CD8-positive, alpha-beta memory T cell (primary cell): ENCODE results near the gene FGD5. TPM values are rescaled to one million over a fixed set of nuclear protein-coding genes. Genes with fewer than 3 reads are reported as not detected.

Source experiments
- CTCF ChIA-PET: fragments of 350-600 bp; sonication (Branson Sonifier 250); formaldehyde crosslinking; loops from one replicate; lab custom pipeline; 2021; ENCODE audit warnings: antibody characterized with exemption; lab: Charles Lee
- POLR2A ChIA-PET: fragments of 350-600 bp; sonication (Branson Sonifier 250); formaldehyde crosslinking; loops from one replicate; lab custom pipeline; 2021; ENCODE audit warnings: antibody characterized with exemption; lab: Charles Lee
- DNase-seq, 5 donors: peaks; one replicate each; pipeline versions ENCODE4 v3.0.0 to v3.0.0-alpha.2; 2020 to 2022; ENCODE audit warnings: mixed read lengths in 1 of 5
- H3K27ac ChIP-seq: one replicate; pipeline ENCODE4 v1.7.0; 2013; ENCODE audit warnings: low read depth, mild to moderate bottlenecking, low read length, moderate library complexity
- H3K27me3 ChIP-seq: 2 replicates; pipeline ENCODE4 v1.7.0; 2013; ENCODE audit warnings: low read length, mild to moderate bottlenecking; ENCODE audit not compliant: insufficient read depth, poor library complexity, severe bottlenecking
- H3K36me3 ChIP-seq: 2 replicates; pipeline ENCODE4 v1.7.0; 2013; ENCODE audit warnings: mild to moderate bottlenecking, low read length, moderate library complexity; ENCODE audit not compliant: insufficient read depth
- H3K4me1 ChIP-seq: 2 replicates; pipeline ENCODE4 v1.7.0; 2013; ENCODE audit warnings: mild to moderate bottlenecking, low read length, moderate library complexity; ENCODE audit not compliant: insufficient read depth
- H3K4me3 ChIP-seq: 2 replicates; pipeline ENCODE4 v1.7.0; 2013; ENCODE audit warnings: mild to moderate bottlenecking, low read length
- H3K9me3 ChIP-seq: 2 replicates; pipeline ENCODE4 v1.7.0; 2013; ENCODE audit warnings: mild to moderate bottlenecking, low read length
- H3K27ac Mint-ChIP-seq, 8 donors: one replicate each; pipeline ENCODE4 v1.8.0; 2020 to 2021; ENCODE audit warnings: mixed read lengths in 8 of 8, mild to moderate bottlenecking in 6 of 8, inconsistent platforms in 3 of 8, moderate library complexity in 3 of 8
- H3K27me3 Mint-ChIP-seq, 2 donors: one replicate each; pipeline ENCODE4 v1.8.0; 2020 to 2021; ENCODE audit warnings: mixed read lengths in 2 of 2, mild to moderate bottlenecking in 1 of 2, moderate library complexity in 1 of 2
- H3K36me3 Mint-ChIP-seq, 3 donors: one replicate each; pipeline ENCODE4 v1.8.0; 2020 to 2021; ENCODE audit warnings: mixed read lengths in 3 of 3, inconsistent platforms in 1 of 3, mild to moderate bottlenecking in 1 of 3
- H3K4me1 Mint-ChIP-seq, 3 donors: one replicate each; pipeline ENCODE4 v1.8.0; 2020 to 2021; ENCODE audit warnings: mixed read lengths in 3 of 3, inconsistent platforms in 1 of 3, mild to moderate bottlenecking in 1 of 3
- H3K4me3 Mint-ChIP-seq, 7 donors: one replicate each; pipeline ENCODE4 v1.8.0; 2020 to 2021; ENCODE audit warnings: mixed read lengths in 7 of 7, mild to moderate bottlenecking in 6 of 7, moderate library complexity in 4 of 7, inconsistent platforms in 2 of 7
- H3K9me3 Mint-ChIP-seq, 5 donors: one replicate each; pipeline ENCODE4 v1.8.0; 2020 to 2022; ENCODE audit warnings: mixed read lengths in 5 of 5, mild to moderate bottlenecking in 3 of 5, moderate library complexity in 2 of 5, inconsistent platforms in 1 of 5
- polyA plus RNA-seq: library from polyadenylated mRNA; unstranded; fragments of 300-500 nt; fragmentation: Illumina TruSeq; gene quantifications from one replicate; pipeline ENCODE4 v1.2.3, GENCODE V29; 2021
- total RNA-seq, 2 experiments: library from RNA; stranded (reverse); gene quantifications; one replicate each; pipeline ENCODE4 v1.2.3, GENCODE V29; 2021

FGD5 gene
- total and polyA plus RNA-seq, 3 experiments from 2014 or later: not detected

DNA sequence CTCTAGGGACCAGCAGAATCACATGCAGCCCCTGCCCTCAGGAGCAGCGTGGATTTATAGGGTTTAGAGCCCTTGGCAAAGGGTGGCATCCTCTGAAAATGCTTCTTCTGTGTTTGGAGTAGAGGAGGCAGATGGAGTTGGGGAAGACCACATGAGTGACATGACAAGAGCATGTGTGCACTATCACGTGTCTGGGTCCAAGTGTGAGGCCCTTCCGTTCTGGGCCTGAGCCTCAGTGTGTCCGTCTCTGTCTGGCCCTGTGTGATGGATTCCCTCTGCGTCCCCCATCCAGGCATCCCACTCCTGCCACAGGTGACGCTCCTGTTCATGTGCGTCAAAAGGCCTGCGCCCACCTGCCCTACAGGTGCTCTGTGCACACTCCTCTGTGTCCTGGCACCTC is 30.1 kb downstream of the FGD5 start:
- CTCF ChIA-PET: no interaction called here

DNA sequence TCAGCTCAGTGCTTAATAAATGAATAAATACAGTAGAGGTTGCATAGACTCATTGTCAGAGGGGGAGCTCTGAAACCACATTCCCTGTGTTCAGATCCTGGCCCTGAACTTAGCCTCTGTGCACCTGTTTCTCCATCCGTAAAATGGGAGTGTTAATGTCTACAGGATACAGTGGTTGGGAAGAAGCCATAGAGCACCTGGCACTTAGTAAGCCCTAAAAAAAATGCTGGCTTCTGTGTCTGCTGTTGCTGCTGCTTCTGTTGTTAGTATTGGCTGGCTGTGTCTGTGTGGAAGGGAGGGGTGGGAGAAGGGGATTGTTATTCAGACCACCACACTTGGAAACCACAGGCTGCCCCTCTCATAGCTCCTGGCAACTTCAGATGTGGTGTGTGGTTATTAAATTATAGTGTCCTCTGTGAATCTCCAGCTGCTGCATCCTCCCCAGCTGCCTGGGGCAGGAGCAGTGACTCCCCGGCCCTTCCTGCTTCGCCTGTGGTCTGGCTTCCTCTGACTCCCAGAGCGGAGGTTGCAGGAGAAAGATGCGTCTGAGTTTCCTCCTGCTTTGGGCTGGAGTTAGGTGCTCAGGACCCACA is 31.0 kb downstream of the FGD5 start:
- Histone ChIP-seq H3K9me3 (no peaks in the 10 kb centered on the region), H3K4me1 (no peaks in the 10 kb centered on the region), H3K27me3 (no peaks in the 10 kb centered on the region), H3K36me3 (no peaks in the 10 kb centered on the region), H3K4me3 (no peak overlapping the region), H3K27ac (no peak overlapping the region)
- no peak overlapping the region for H3K27ac Mint-ChIP-seq
- H3K4me3 Mint-ChIP-seq: no peak overlapping the region
- ChIA-PET CTCF (no interaction called here), POLR2A (no interaction called here)
- peaks cover 13 to 16% of the 10 kb centered on the region in 2 donors for H3K27me3 Mint-ChIP-seq
- no peaks in the 10 kb centered on the region for H3K36me3 Mint-ChIP-seq
- DNase-seq: no peak
- H3K9me3 Mint-ChIP-seq: peaks cover 0 to 5% (median 3%) of the 10 kb centered on the region in 5 donors
- H3K4me1 Mint-ChIP-seq: peaks cover 0 to 14% (median 4%) of the 10 kb centered on the region in 3 donors

More for the DNA sequence above, 30.1 kb downstream of the FGD5 start:
- Histone ChIP-seq H3K4me3 (no peak overlapping the region), H3K36me3 (no peaks in the 10 kb centered on the region), H3K27ac (no peak overlapping the region), H3K27me3 (no peaks in the 10 kb centered on the region), H3K4me1 (no peaks in the 10 kb centered on the region), H3K9me3 (no peaks in the 10 kb centered on the region)
- POLR2A ChIA-PET: no interaction called here
- Mint-ChIP-seq H3K27ac (no peak overlapping the region), H3K36me3 (no peaks in the 10 kb centered on the region), H3K27me3 (peaks cover 15 to 18% of the 10 kb centered on the region in 2 donors), H3K4me1 (peaks cover 0 to 14% (median 4%) of the 10 kb centered on the region in 3 donors), H3K9me3 (peaks cover 0 to 5% (median 3%) of the 10 kb centered on the region in 5 donors), H3K4me3 (no peak overlapping the region)
- DNase-seq: no peak

DNA sequence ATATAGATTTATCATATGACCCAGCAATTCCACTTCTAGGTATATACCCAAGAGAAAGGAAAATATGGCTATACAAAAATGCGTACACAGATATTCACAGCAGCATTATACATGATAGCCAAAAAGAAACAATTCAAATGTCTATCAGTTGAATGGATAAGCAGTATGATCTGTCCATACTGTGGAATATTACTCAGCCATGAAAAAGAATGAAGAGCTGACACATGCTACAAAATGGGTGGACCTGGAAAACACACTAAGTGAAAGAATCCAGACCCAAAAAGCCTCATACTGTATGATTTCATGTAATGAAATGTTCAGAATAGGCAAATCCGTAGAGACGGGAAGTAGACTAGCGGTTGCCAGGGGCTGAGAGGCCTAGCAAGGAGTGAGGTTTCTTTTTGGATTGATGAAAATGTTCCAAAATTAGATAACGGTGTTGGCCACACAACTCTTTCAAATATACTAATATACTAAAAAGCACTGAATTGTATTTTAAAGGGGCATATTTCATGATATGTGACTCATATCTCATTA is 33.4 kb downstream of the FGD5 start:
- ChIA-PET POLR2A (no interaction called here), CTCF (no interaction called here)
- no peak overlapping the region for H3K27ac Mint-ChIP-seq
- H3K36me3 Mint-ChIP-seq: no peaks in the 10 kb centered on the region
- Histone ChIP-seq H3K27ac (no peak overlapping the region), H3K36me3 (no peaks in the 10 kb centered on the region), H3K9me3 (no peaks in the 10 kb centered on the region), H3K4me3 (no peak overlapping the region), H3K27me3 (no peaks in the 10 kb centered on the region), H3K4me1 (no peaks in the 10 kb centered on the region)
- DNase-seq: no peak
- H3K4me1 Mint-ChIP-seq: peaks cover 0 to 14% (median 4%) of the 10 kb centered on the region in 3 donors
- H3K4me3 Mint-ChIP-seq: no peak overlapping the region
- peaks cover 11 to 34% of the 10 kb centered on the region in 2 donors for H3K27me3 Mint-ChIP-seq
- H3K9me3 Mint-ChIP-seq: peaks cover 0 to 7% (median 3%) of the 10 kb centered on the region in 5 donors

DNA sequence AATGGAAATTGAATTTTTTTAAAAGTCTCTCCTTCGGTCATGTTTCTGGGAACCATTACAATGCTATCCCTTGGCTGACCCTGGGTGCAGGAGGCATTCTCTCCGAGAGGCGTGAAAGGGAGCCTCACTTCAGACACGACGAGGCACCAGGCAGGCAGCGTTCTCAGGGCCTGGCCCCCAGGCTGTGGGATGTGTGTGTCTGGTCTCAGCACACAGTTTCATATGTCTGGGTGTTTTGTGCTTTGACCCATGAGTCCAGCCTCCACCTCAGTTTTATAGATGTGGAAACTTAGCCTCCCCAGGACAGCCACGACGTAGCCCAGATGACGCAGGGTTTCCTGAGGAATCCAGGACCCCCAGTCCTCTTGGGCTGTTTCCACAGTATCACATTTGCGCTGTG is 34.0 kb downstream of the FGD5 start:
- H3K9me3 ChIP-seq: no peaks in the 10 kb centered on the region
- no peaks in the 10 kb centered on the region for H3K36me3 ChIP-seq
- H3K27ac ChIP-seq: no peak overlapping the region
- H3K4me3 ChIP-seq: no peak overlapping the region
- no peaks in the 10 kb centered on the region for H3K27me3 ChIP-seq
- no peaks in the 10 kb centered on the region for H3K4me1 ChIP-seq
- Mint-ChIP-seq H3K4me3 (no peak overlapping the region), H3K36me3 (no peaks in the 10 kb centered on the region), H3K4me1 (peaks cover 0 to 10% (median 4%) of the 10 kb centered on the region in 3 donors), H3K27ac (no peak overlapping the region), H3K27me3 (peaks cover 9 to 36% of the 10 kb centered on the region in 2 donors), H3K9me3 (peaks cover 0 to 7% (median 3%) of the 10 kb centered on the region in 5 donors)
- ChIA-PET CTCF (no interaction called here), POLR2A (no interaction called here)
- DNase-seq: no peak

DNA sequence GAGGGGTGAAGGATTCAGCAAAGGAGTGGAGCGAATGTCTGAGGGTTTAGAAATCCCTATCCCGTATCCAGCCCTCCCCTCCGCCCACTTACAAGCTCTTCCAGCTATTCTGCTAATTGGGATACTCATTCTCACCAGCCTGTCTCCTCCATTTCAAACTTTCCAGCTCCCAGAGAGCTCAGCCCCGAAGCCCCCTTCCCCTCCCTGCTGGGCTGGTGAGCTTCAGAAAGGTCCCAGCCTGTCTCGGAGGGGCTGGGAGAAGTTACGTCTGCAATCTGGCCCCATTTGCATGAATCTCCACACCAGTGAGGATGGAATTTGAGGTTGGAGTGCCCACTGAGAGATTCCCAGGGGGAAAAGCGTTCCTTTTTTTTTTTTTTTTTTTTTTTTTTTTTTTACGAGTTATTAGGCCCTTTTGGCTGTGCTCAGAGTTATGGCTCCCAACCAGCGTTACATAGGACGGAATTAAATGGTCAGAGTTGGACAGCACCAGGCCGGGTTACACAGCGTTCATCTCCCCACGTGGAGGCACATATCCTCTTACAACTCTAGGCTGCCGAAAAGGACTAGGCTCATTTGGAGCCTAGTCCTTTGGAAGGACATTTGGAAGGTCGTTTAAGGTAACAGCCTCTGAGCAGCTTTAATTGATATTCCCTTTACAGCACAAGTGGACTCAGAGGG is 34.6 kb downstream of the FGD5 start:
- H3K36me3 ChIP-seq: no peaks in the 10 kb centered on the region
- H3K9me3 ChIP-seq: no peaks in the 10 kb centered on the region
- Mint-ChIP-seq H3K4me1 (peaks cover 0 to 3% (median 0%) of the 10 kb centered on the region in 3 donors), H3K27ac (no peak overlapping the region), H3K36me3 (no peaks in the 10 kb centered on the region), H3K27me3 (peaks cover 5 to 43% of the 10 kb centered on the region in 2 donors), H3K9me3 (peaks cover 0 to 7% (median 3%) of the 10 kb centered on the region in 5 donors), H3K4me3 (no peak overlapping the region)
- no peaks in the 10 kb centered on the region for H3K27me3 ChIP-seq
- DNase-seq: no peak
- H3K4me3 ChIP-seq: no peak overlapping the region
- no peak overlapping the region for H3K27ac ChIP-seq
- POLR2A ChIA-PET: no interaction called here
- CTCF ChIA-PET: no interaction called here
- H3K4me1 ChIP-seq: no peaks in the 10 kb centered on the region

DNA sequence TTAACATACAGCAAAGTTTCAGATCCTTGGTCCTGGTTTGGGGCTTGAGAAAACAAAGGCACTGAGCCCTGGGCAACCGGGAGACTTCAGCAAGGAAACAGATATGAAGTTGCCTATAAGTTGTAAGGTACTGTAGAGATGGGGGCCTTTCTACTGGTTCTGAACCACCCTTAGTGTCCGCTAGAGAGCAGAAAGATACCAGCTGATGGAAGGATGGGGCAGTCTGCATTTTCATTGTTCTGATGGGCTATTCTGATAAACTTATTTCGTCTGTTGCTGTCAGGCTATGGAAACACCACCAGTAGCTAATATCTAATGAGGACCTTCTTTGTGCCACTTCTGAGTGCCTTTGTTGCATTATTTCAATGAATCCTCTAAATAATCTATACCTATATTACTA is 38.7 kb downstream of the FGD5 start:
- POLR2A ChIA-PET: interaction anchor here (0.7 kb wide), 1 partner anchor 220 kb away, joined by 3 read pairs; no protein-coding TSS in a partner anchor
- peaks cover 0 to 52% of the 10 kb centered on the region in 2 donors for H3K27me3 Mint-ChIP-seq
- no peaks in the 10 kb centered on the region for H3K4me1 Mint-ChIP-seq
- no peak overlapping the region for H3K27ac ChIP-seq
- no peaks in the 10 kb centered on the region for H3K36me3 Mint-ChIP-seq
- H3K9me3 ChIP-seq: no peaks in the 10 kb centered on the region
- no peak overlapping the region for H3K4me3 ChIP-seq
- H3K27ac Mint-ChIP-seq: peak overlapping the region in 1 of 8 donors; percentile 24
- CTCF ChIA-PET: no interaction called here
- H3K27me3 ChIP-seq: no peaks in the 10 kb centered on the region
- no peak overlapping the region for H3K4me3 Mint-ChIP-seq
- no peaks in the 10 kb centered on the region for H3K36me3 ChIP-seq
- peaks cover 0 to 3% (median 2%) of the 10 kb centered on the region in 5 donors for H3K9me3 Mint-ChIP-seq
- no peaks in the 10 kb centered on the region for H3K4me1 ChIP-seq
- DNase-seq: no peak

DNA sequence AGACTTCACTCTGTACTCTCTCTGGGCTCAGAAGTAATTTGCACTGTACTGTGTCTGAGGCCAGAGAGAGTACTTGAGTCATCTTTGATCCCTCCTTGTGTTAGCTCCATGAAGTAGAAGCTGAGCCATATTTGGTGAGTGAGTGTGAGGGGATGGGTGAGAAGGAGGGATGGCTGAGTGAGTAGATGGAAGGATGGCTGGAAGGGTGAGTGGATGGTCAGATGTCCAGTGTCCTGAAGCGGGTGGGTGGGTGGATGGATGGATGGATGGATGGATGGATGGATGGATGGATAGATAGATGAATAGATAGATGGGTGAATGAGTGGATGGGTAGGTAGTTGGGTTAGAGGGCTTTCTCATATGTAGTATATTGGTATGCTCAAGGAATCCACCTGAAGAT is 39.3 kb downstream of the FGD5 start:
- Mint-ChIP-seq H3K27me3 (peaks cover 0 to 52% of the 10 kb centered on the region in 2 donors), H3K27ac (no peak overlapping the region), H3K9me3 (peaks cover 0 to 3% (median 0%) of the 10 kb centered on the region in 5 donors), H3K4me1 (no peaks in the 10 kb centered on the region), H3K36me3 (no peaks in the 10 kb centered on the region), H3K4me3 (no peak overlapping the region)
- CTCF ChIA-PET: no interaction called here
- Histone ChIP-seq H3K9me3 (no peaks in the 10 kb centered on the region), H3K27me3 (no peaks in the 10 kb centered on the region), H3K4me3 (no peak overlapping the region), H3K4me1 (no peaks in the 10 kb centered on the region), H3K36me3 (no peaks in the 10 kb centered on the region), H3K27ac (no peak overlapping the region)
- POLR2A ChIA-PET: no interaction called here
- no peak for DNase-seq

DNA sequence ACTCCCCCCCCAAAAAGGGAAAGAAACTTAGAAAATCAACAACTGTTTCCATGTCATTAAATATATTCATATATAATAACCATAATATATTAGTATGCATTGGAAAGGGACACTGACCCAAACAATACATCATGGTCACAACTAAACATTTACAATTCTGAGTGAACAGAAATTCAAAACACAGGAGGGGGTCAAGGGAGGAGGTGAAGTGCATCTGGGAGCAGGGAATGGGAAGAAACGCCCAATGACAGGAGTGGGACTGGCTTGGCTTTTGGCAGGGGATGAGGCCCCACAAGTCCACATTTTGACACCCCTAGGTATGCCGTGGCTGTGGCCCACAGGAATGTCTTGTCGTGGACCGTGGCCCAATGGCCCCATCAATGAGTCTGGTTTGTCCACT is 41.1 kb downstream of the FGD5 start:
- Mint-ChIP-seq H3K4me1 (no peaks in the 10 kb centered on the region), H3K36me3 (no peaks in the 10 kb centered on the region), H3K27me3 (peaks cover 3 to 51% of the 10 kb centered on the region in 2 donors), H3K27ac (no peak overlapping the region), H3K4me3 (no peak overlapping the region), H3K9me3 (peaks cover 0 to 3% (median 0%) of the 10 kb centered on the region in 5 donors)
- CTCF ChIA-PET: no interaction called here
- Histone ChIP-seq H3K4me3 (no peak overlapping the region), H3K27me3 (no peaks in the 10 kb centered on the region), H3K4me1 (no peaks in the 10 kb centered on the region), H3K36me3 (no peaks in the 10 kb centered on the region), H3K27ac (no peak overlapping the region), H3K9me3 (no peaks in the 10 kb centered on the region)
- DNase-seq: no peak
- POLR2A ChIA-PET: no interaction called here
